ENCODE data around the gene SPNS2. TPM values are rescaled to one million over a fixed set of nuclear protein-coding genes. Genes with fewer than 3 reads are reported as not detected.

The SPNS2 gene
- total RNA-seq, 4 donors from 2014 or later: 5.4 to 49.8 (median 23.4) TPM

- Histone ChIP-seq H3K36me3 (peaks cover 5 to 80% (median 34%) of the 10 kb centered on the region in 3 donors), H3K27ac (peak overlapping the region in 1 of 4 donors; percentile 41), H3K27me3 (no peaks in the 10 kb centered on the region), H3K4me3 (peak overlapping the region in 1 of 4 donors; percentile 7), H3K4me1 (peaks cover 0 to 45% (median 27%) of the 10 kb centered on the region in 4 donors), H3K9me3 (no peaks in the 10 kb centered on the region)
- WGBS, 2 donors: 43 to 73% methylated on average over 5 to 14 of the region's 14 CpGs
- TF ChIP-seq CTCF (IDR thresholded peaks at IDR 0.05) (no peak), POLR2A (IDR thresholded peaks at IDR 0.05) (no peak), EP300 (IDR thresholded peaks at IDR 0.05) (no peak)
- DNase-seq (ENCODE audit: low spot score in 2 of 2): no peak
Measured at GRCh38 chr17:4540224-4540651, 41.6 kb downstream of the SPNS2 start.

GRCh38 chr17:4540687-4541327 is 42.1 kb downstream of the SPNS2 start:
- no peaks in the 10 kb centered on the region for H3K27me3 ChIP-seq

GRCh38 chr17:4541328-4542002 is 42.8 kb downstream of the SPNS2 start:
- WGBS, 2 donors: 65 to 68% methylated on average over 20 to 25 of the region's 29 CpGs
- TF ChIP-seq POLR2A (IDR thresholded peaks at IDR 0.05) (no peak), EP300 (IDR thresholded peaks at IDR 0.05) (no peak), CTCF (IDR thresholded peaks at IDR 0.05) (no peak)
- no peak for DNase-seq (ENCODE audit: low spot score in 2 of 2)
- H3K4me3 ChIP-seq: peak overlapping the region in 1 of 4 donors; percentile 7
- peak overlapping the region in 1 of 4 donors; percentile 29 for H3K27ac ChIP-seq
- H3K4me1 ChIP-seq: peaks cover 0 to 33% (median 15%) of the 10 kb centered on the region in 4 donors
- no peaks in the 10 kb centered on the region for H3K27me3 ChIP-seq
- peaks cover 5 to 92% (median 35%) of the 10 kb centered on the region in 3 donors for H3K36me3 ChIP-seq
- no peaks in the 10 kb centered on the region for H3K9me3 ChIP-seq

More at GRCh38 chr17:4540687-4541327, 42.1 kb downstream of the SPNS2 start:
- no peaks in the 10 kb centered on the region for H3K9me3 ChIP-seq
- peak overlapping the region in 1 of 4 donors; percentile 7 for H3K4me3 ChIP-seq
- WGBS, 2 donors: 72 to 78% methylated on average over 15 of the region's 15 CpGs
- peaks cover 0 to 39% (median 22%) of the 10 kb centered on the region in 4 donors for H3K4me1 ChIP-seq
- no peak for DNase-seq (ENCODE audit: low spot score in 2 of 2)
- TF ChIP-seq CTCF (IDR thresholded peaks at IDR 0.05) (no peak), EP300 (IDR thresholded peaks at IDR 0.05) (no peak), POLR2A (IDR thresholded peaks at IDR 0.05) (no peak)
- H3K36me3 ChIP-seq: peaks cover 5 to 86% (median 35%) of the 10 kb centered on the region in 3 donors
- peak overlapping the region in 1 of 4 donors; percentile 41 for H3K27ac ChIP-seq

- H3K4me1 ChIP-seq: peaks cover 0 to 26% (median 8%) of the 10 kb centered on the region in 4 donors
- peaks cover 5 to 99% (median 35%) of the 10 kb centered on the region in 3 donors for H3K36me3 ChIP-seq
- peak overlapping the region in 1 of 4 donors; percentile 29 for H3K27ac ChIP-seq
- H3K9me3 ChIP-seq: no peaks in the 10 kb centered on the region
- DNase-seq (ENCODE audit: low spot score in 2 of 2): no peak
- no peaks in the 10 kb centered on the region for H3K27me3 ChIP-seq
- TF ChIP-seq EP300 (IDR thresholded peaks at IDR 0.05): no peak
- no peak for TF ChIP-seq CTCF (IDR thresholded peaks at IDR 0.05)
- no peak for TF ChIP-seq POLR2A (IDR thresholded peaks at IDR 0.05)
- 90 to 93% methylated on average over 13 to 14 of the region's 14 CpGs for WGBS, 2 donors
- H3K4me3 ChIP-seq: no peak overlapping the region
Measured at GRCh38 chr17:4542003-4542725, 43.5 kb downstream of the SPNS2 start.

Data from tibial nerve (tissue), 4 donors.